ENCODE data around the gene C5orf46. TPM values are rescaled to one million over a fixed set of nuclear protein-coding genes. Genes with fewer than 3 reads are reported as not detected.

The C5orf46 gene
- total RNA-seq, 5 donors from 2014 or later (not counting 1 experiment from before 2014, with no cell fraction given) = not detected

DNA sequence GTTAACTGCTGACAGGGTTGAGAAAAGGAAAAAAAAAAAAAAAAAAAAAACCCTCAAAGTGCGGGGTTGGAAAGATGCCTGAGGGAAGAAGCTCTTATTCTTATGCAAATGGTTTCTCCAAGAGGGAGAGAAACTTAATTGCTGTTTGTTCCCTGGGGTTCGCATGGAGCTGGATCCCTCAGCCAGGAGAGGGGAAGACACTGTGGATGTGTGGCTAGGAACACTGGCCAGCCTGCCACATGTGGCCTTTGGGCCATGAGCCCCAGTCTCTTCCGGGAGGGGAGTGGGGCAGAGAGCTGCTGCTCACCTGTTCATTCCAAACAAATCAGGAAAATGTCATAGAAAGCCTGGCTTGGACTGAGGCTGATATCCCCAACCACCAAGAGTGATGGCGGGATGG is 37.2 kb downstream of the C5orf46 start:
- no CpG with 5 or more reads among the region's 4 CpGs for WGBS (ENCODE audit: insufficient coverage)
- Mint-ChIP-seq H3K27ac (no peak overlapping the region), H3K27me3 (peaks cover 3 to 5% of the 10 kb centered on the region in 2 donors), H3K4me1 (no peaks in the 10 kb centered on the region), H3K4me3 (no peak overlapping the region), H3K36me3 (no peaks in the 10 kb centered on the region), H3K9me3 (no peaks in the 10 kb centered on the region)
- no peak for DNase-seq
- H3K9me3 ChIP-seq = no peaks in the 10 kb centered on the region
- ATAC-seq (replicated peaks in 1 of 4) = no peak
- no peaks in the 10 kb centered on the region for H3K27me3 ChIP-seq (replicated peaks in 1 of 2; ENCODE audit: control insufficient read depth in 2 of 2, extremely low read depth in 1 of 2, insufficient read depth in 2 of 2, low read length in 1 of 2)
- no peak overlapping the region for H3K4me3 ChIP-seq (ENCODE audit: control insufficient read depth in 1 of 2, extremely low read depth in 1 of 2, low read length in 1 of 2)
- H3K4me1 ChIP-seq (ENCODE audit: control insufficient read depth in 1 of 2, extremely low read depth in 1 of 2, insufficient read depth in 2 of 2, low read length in 2 of 2) = no peaks in the 10 kb centered on the region
- no peak overlapping the region for H3K27ac ChIP-seq (ENCODE audit: low read length)
- ChIA-PET POLR2A (no interaction called here), CTCF (interaction anchor here in 1 of 2 donors (0.7 kb wide), 1 partner anchor 9 kb away, joined by 6 read pairs; no protein-coding TSS in a partner anchor)
- no peaks in the 10 kb centered on the region for H3K36me3 ChIP-seq (ENCODE audit: control insufficient read depth in 2 of 2, extremely low read depth in 1 of 2, insufficient read depth in 1 of 2, low read length in 1 of 2)

- Histone ChIP-seq H3K36me3 (ENCODE audit: control insufficient read depth in 2 of 2, extremely low read depth in 1 of 2, insufficient read depth in 1 of 2, low read length in 1 of 2) (no peaks in the 10 kb centered on the region), H3K27me3 (replicated peaks in 1 of 2; ENCODE audit: control insufficient read depth in 2 of 2, extremely low read depth in 1 of 2, insufficient read depth in 2 of 2, low read length in 1 of 2) (no peaks in the 10 kb centered on the region), H3K9me3 (no peaks in the 10 kb centered on the region), H3K4me3 (ENCODE audit: control insufficient read depth in 1 of 2, extremely low read depth in 1 of 2, low read length in 1 of 2) (no peak overlapping the region), H3K27ac (ENCODE audit: low read length) (no peak overlapping the region), H3K4me1 (ENCODE audit: control insufficient read depth in 1 of 2, extremely low read depth in 1 of 2, insufficient read depth in 2 of 2, low read length in 2 of 2) (no peaks in the 10 kb centered on the region)
- WGBS (ENCODE audit: insufficient coverage) = 71% methylated on average over 1 of the region's 3 CpGs
- POLR2A ChIA-PET = no interaction called here
- no peaks in the 10 kb centered on the region for H3K4me1 Mint-ChIP-seq
- no peaks in the 10 kb centered on the region for H3K36me3 Mint-ChIP-seq
- CTCF ChIA-PET = no interaction called here
- no peak overlapping the region for H3K4me3 Mint-ChIP-seq
- DNase-seq = no peak
- H3K27ac Mint-ChIP-seq = no peak overlapping the region
- no peaks in the 10 kb centered on the region for H3K9me3 Mint-ChIP-seq
- H3K27me3 Mint-ChIP-seq = peaks cover 3 to 5% of the 10 kb centered on the region in 2 donors
- ATAC-seq (replicated peaks in 1 of 4) = no peak
Observed at GRCh38 chr5:147863454-147864158, 42.7 kb downstream of the C5orf46 start.

DNA sequence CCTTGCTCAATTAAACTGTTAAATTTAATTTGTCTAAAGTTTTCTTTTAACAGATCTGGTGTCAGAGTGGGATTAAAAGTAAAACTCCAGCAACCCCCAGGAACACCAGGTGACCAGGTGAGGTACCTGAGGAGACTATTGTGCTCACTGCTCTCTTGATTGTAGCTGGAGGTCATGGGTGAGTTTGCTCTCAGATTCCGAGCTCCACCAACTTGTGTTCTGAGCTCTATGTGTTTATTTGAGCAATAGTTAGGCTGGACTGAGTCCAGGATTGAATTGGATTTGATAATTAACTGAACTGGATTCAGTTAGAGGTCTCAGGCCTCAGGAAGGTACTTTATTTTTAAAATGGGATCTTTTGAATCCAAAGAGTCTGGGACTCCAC is 45.7 kb downstream of the C5orf46 start:
- Mint-ChIP-seq H3K4me3 (no peak overlapping the region), H3K4me1 (peaks cover 0 to 3% (median 0%) of the 10 kb centered on the region in 3 donors), H3K9me3 (no peaks in the 10 kb centered on the region), H3K27me3 (peaks cover 0 to 3% of the 10 kb centered on the region in 2 donors), H3K27ac (no peak overlapping the region), H3K36me3 (no peaks in the 10 kb centered on the region)
- ATAC-seq (replicated peaks in 1 of 4) (no peak), DNase-seq (no peak)
- no peak overlapping the region for H3K27ac ChIP-seq (ENCODE audit: low read length)
- WGBS (ENCODE audit: insufficient coverage) = 67% methylated on average over 1 of the region's 1 CpG
- H3K36me3 ChIP-seq (ENCODE audit: control insufficient read depth in 2 of 2, extremely low read depth in 1 of 2, insufficient read depth in 1 of 2, low read length in 1 of 2) = no peaks in the 10 kb centered on the region
- ChIA-PET CTCF (interaction anchor here in 1 of 2 donors (1.0 kb wide), 1 partner anchor 20 kb away, joined by 3 read pairs; no protein-coding TSS in a partner anchor), POLR2A (no interaction called here)
- no peak overlapping the region for H3K4me3 ChIP-seq (ENCODE audit: control insufficient read depth in 1 of 2, extremely low read depth in 1 of 2, low read length in 1 of 2)
- H3K27me3 ChIP-seq (replicated peaks in 1 of 2; ENCODE audit: control insufficient read depth in 2 of 2, extremely low read depth in 1 of 2, insufficient read depth in 2 of 2, low read length in 1 of 2) = no peaks in the 10 kb centered on the region
- no peaks in the 10 kb centered on the region for H3K9me3 ChIP-seq
- H3K4me1 ChIP-seq (ENCODE audit: control insufficient read depth in 1 of 2, extremely low read depth in 1 of 2, insufficient read depth in 2 of 2, low read length in 2 of 2) = no peaks in the 10 kb centered on the region

DNA sequence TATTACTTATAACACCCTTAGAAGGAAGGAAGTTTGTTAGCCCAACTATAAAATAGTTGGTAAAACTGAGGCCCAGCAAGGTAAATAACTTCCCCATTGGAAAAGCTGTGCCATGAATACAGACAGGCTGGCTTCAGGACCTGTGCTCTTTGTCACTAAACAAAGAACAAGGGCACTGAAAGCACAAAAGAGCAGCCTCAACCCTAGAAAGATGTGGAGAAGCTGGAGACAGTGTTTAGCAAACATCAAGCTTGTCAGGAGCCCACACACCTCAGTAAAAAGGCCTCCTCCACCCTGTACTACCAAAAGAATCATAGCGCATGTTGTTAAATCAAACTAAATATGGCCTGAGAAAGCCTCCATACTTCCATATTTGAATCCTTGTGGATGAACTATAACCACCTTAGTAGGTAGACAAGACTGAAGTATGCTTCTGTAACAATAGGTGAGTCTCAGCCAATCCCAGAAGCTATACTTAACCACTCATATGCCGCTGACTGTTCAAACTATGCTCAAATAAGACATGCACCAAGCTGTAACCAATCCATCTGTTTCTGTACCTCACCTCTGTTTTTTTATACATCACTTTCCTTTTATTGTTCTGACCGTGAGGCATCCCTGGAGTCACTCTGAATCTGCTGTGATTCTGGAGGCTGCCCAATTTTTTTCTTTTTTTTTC is 46.2 kb downstream of the C5orf46 start:
- H3K27ac Mint-ChIP-seq = no peak overlapping the region
- no peak overlapping the region for H3K4me3 Mint-ChIP-seq
- POLR2A ChIA-PET = no interaction called here
- H3K27me3 Mint-ChIP-seq = peaks cover 2 to 3% of the 10 kb centered on the region in 2 donors
- CTCF ChIA-PET = interaction anchor here in 1 of 2 donors (0.5 to 1.0 kb wide), 2 partner anchors 9 to 20 kb away, joined by 3 to 6 read pairs; no protein-coding TSS in a partner anchor
- Histone ChIP-seq H3K4me1 (ENCODE audit: control insufficient read depth in 1 of 2, extremely low read depth in 1 of 2, insufficient read depth in 2 of 2, low read length in 2 of 2) (no peaks in the 10 kb centered on the region), H3K9me3 (no peaks in the 10 kb centered on the region), H3K27ac (ENCODE audit: low read length) (no peak overlapping the region), H3K36me3 (ENCODE audit: control insufficient read depth in 2 of 2, extremely low read depth in 1 of 2, insufficient read depth in 1 of 2, low read length in 1 of 2) (no peaks in the 10 kb centered on the region), H3K27me3 (replicated peaks in 1 of 2; ENCODE audit: control insufficient read depth in 2 of 2, extremely low read depth in 1 of 2, insufficient read depth in 2 of 2, low read length in 1 of 2) (no peaks in the 10 kb centered on the region), H3K4me3 (ENCODE audit: control insufficient read depth in 1 of 2, extremely low read depth in 1 of 2, low read length in 1 of 2) (no peak overlapping the region)
- WGBS (ENCODE audit: insufficient coverage) = 100% methylated on average over 1 of the region's 3 CpGs
- no peaks in the 10 kb centered on the region for H3K9me3 Mint-ChIP-seq
- ATAC-seq (replicated peaks in 1 of 4) (no peak), DNase-seq (no peak)
- H3K4me1 Mint-ChIP-seq = peaks cover 0 to 3% (median 0%) of the 10 kb centered on the region in 3 donors
- H3K36me3 Mint-ChIP-seq = no peaks in the 10 kb centered on the region

DNA sequence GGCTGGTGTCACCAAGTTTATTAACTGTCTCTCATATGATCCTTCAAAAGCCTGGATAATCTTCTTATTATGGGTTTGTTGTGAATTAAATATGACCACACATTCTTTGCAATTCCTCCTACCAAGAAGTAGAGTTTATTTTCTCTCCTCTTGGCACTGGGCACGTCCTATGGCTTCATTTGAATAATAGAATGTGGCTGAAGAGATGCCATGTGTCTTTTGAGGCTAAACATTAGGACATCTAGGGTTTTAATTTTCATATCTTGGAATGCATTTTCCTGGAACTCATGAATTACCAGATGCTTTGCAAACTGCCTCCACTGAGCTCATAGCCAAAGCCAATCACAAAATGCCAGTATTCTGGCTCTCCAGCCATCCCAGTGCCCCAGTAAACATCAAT is 47.8 kb downstream of the C5orf46 start:
- Histone ChIP-seq H3K4me1 (ENCODE audit: control insufficient read depth in 1 of 2, extremely low read depth in 1 of 2, insufficient read depth in 2 of 2, low read length in 2 of 2) (no peaks in the 10 kb centered on the region), H3K4me3 (ENCODE audit: control insufficient read depth in 1 of 2, extremely low read depth in 1 of 2, low read length in 1 of 2) (no peak overlapping the region), H3K27me3 (replicated peaks in 1 of 2; ENCODE audit: control insufficient read depth in 2 of 2, extremely low read depth in 1 of 2, insufficient read depth in 2 of 2, low read length in 1 of 2) (peaks cover 0 to 2% of the 10 kb centered on the region in 2 experiments), H3K27ac (ENCODE audit: low read length) (no peak overlapping the region), H3K9me3 (no peaks in the 10 kb centered on the region), H3K36me3 (ENCODE audit: control insufficient read depth in 2 of 2, extremely low read depth in 1 of 2, insufficient read depth in 1 of 2, low read length in 1 of 2) (no peaks in the 10 kb centered on the region)
- Mint-ChIP-seq H3K27me3 (peaks cover 0 to 7% of the 10 kb centered on the region in 2 donors), H3K9me3 (no peaks in the 10 kb centered on the region), H3K4me1 (peaks cover 0 to 3% (median 0%) of the 10 kb centered on the region in 3 donors), H3K36me3 (no peaks in the 10 kb centered on the region), H3K4me3 (no peak overlapping the region), H3K27ac (no peak overlapping the region)
- WGBS (ENCODE audit: insufficient coverage) = no CpG with 5 or more reads among the region's 1 CpG
- POLR2A ChIA-PET = no interaction called here
- DNase-seq (no peak), ATAC-seq (replicated peaks in 1 of 4) (no peak)
- CTCF ChIA-PET = no interaction called here

GRCh38 chr5:147857302-147858129 is 48.8 kb downstream of the C5orf46 start:
- Mint-ChIP-seq H3K4me3 (no peak overlapping the region), H3K27me3 (peaks cover 0 to 7% of the 10 kb centered on the region in 2 donors), H3K4me1 (peaks cover 0 to 3% (median 0%) of the 10 kb centered on the region in 3 donors), H3K36me3 (no peaks in the 10 kb centered on the region), H3K9me3 (no peaks in the 10 kb centered on the region), H3K27ac (no peak overlapping the region)
- Histone ChIP-seq H3K27ac (ENCODE audit: low read length) (no peak overlapping the region), H3K27me3 (replicated peaks in 1 of 2; ENCODE audit: control insufficient read depth in 2 of 2, extremely low read depth in 1 of 2, insufficient read depth in 2 of 2, low read length in 1 of 2) (peaks cover 0 to 2% of the 10 kb centered on the region in 2 experiments), H3K4me3 (ENCODE audit: control insufficient read depth in 1 of 2, extremely low read depth in 1 of 2, low read length in 1 of 2) (no peak overlapping the region), H3K36me3 (ENCODE audit: control insufficient read depth in 2 of 2, extremely low read depth in 1 of 2, insufficient read depth in 1 of 2, low read length in 1 of 2) (no peaks in the 10 kb centered on the region), H3K4me1 (ENCODE audit: control insufficient read depth in 1 of 2, extremely low read depth in 1 of 2, insufficient read depth in 2 of 2, low read length in 2 of 2) (no peaks in the 10 kb centered on the region), H3K9me3 (no peaks in the 10 kb centered on the region)
- WGBS (ENCODE audit: insufficient coverage) = 0% methylated on average over 2 of the region's 2 CpGs
- DNase-seq (peak in 27 of 35 experiments; percentile 1 to 52 (median 11)), ATAC-seq (replicated peaks in 1 of 4) (no peak)
- ChIA-PET POLR2A (no interaction called here), CTCF (interaction anchor here (0.6 to 1.6 kb wide), 2 partner anchors 10 to 449 kb away, joined by 4 to 5 read pairs; no protein-coding TSS in a partner anchor)

Measured in T-cell (primary cell).